ENCODE results near the gene RAB25.
A peak's percentile ranks its signal among the peaks of the same experiment; 100 is the strongest.

RAB25 gene

GRCh38 chr1:156079762-156080161 lies 18.8 kb downstream of the RAB25 start:
- no peak for DNase-seq (ENCODE audit: low spot score)

- no peak for DNase-seq (ENCODE audit: low spot score)
Measured at GRCh38 chr1:156080241-156080862, 19.4 kb downstream of the RAB25 start.

GRCh38 chr1:156080863-156081179 lies 19.9 kb downstream of the RAB25 start:
- no peak for DNase-seq (ENCODE audit: low spot score)

- DNase-seq (ENCODE audit: low spot score): peak; percentile 45
Measured at GRCh38 chr1:156081180-156081916, 20.4 kb downstream of the RAB25 start.

GRCh38 chr1:156081917-156082308 lies 21.0 kb downstream of the RAB25 start:
- peak; percentile 20 for DNase-seq (ENCODE audit: low spot score)

- peak; percentile 86 for DNase-seq (ENCODE audit: low spot score)
Measured at GRCh38 chr1:156082309-156083091, 21.5 kb downstream of the RAB25 start, which contains the start of gene MEX3A. Gene MEX3A, minus strand, starts transcription at chr1:156082465. Its CDS starts 467 bp downstream, at chr1:156081998.

DNA sequence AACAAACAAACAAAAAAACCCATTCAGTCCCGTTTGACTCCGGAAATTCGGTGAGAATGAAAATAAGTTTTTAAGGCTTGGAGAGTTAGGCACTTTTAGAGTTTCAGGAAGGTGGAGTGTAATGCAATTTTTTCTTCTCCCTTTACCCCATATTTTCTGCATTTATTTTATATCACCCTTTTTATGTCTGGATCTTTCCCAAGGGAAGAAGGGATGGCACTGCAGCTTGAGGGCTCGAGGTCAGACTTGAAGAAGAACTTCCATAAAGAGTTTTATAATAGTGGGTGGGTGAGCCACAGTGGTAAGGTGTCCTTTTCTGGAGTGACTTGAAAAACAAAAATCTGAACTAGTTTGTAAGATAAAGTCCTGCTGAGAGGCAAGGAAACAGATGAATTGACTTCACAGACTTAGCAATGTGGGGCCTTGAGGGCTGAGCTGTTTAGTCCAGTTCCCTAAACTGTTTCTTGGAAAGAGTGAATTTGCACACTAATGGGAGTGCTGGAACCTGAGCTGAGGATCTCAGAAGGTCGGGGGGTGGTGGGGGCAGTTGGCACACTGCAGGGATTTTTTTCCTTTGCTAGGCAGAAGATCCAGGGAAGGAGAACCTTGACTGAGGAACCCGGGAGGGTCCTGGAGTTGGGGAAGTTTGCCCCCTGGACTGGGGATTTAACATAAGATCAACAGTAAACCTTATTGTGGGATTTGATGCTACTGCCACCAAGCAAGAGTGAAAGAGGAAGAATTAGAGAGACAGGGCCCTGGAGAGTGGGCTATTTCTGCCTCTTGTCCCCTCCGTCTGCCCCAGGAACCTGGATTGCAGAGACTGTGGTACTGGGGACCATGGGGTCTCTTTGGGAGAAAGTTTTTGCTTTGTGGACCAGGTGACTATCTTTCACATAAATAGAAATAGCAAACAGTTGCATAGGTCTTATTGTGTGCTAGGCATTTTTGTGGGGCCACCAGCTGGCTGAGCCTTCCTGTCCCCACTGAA lies 23.1 kb downstream of the RAB25 start:
- DNase-seq (ENCODE audit: low spot score): no peak

- no peak for DNase-seq (ENCODE audit: low spot score)
Measured at GRCh38 chr1:156086256-156086662, 25.3 kb downstream of the RAB25 start.

- DNase-seq (ENCODE audit: low spot score): no peak
Measured at GRCh38 chr1:156089704-156090103, 28.7 kb downstream of the RAB25 start.

DNA sequence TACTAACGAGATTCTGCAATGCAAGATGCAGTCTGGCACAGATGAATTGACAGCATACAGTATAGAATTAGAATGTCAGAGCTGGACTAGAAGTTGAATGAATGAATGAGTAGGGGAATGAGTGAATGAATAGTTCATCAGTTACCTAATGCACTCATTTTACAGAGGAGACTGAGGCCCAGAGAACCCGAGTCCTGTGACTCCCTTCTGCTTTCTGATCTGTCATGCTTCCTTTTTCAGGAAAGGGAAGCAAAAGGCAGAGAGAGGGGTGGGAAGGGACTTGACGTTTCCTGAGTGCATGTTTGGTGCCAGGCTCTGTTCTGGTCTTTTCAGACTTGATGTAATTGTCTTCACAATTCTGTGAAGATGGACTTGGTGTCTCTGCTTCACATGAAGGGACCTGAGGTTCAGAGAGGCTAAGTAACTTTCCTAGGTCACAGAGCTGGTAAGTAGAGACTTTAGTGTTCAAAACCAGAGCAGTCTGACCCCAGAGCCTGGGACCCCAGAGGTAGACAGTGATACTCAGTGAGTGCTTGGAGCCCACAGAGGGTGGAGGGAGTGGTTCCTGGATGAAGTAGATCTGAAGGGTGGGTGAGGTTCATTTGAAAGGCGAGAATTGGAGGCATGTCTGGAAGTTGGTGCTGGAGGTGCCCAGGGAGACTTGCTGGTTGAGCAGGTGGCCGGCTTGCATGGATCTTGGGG lies 29.3 kb downstream of the RAB25 start:
- no peak for DNase-seq (ENCODE audit: low spot score)

- peak; percentile 77 for DNase-seq (ENCODE audit: low spot score)
Measured at GRCh38 chr1:156090840-156091188, 29.9 kb downstream of the RAB25 start.

DNA sequence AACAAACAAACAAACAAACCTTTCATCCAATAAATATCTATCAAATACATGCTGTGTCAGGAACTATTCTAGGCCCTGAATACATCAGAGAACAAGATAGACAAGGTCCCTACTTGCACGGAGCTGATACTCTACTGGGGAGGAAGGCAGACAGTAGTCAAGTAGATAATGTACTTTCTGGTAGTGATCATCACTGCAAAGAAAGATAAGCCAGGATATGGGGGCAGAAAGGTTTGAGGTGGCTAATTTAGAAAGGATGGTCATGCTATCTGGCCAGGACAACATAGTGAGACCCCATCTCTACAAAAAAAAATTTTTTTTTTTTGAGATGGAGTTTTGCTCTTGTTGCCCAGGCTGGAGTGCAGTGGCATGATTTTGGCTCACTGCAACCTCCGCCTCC lies 30.6 kb downstream of the RAB25 start:
- no peak for DNase-seq (ENCODE audit: low spot score)

GRCh38 chr1:156095906-156096508 lies 35.0 kb downstream of the RAB25 start:
- no peak for DNase-seq (ENCODE audit: low spot score)

- DNase-seq (ENCODE audit: low spot score): peak; percentile 80
Measured at GRCh38 chr1:156096640-156097391, 35.9 kb downstream of the RAB25 start.

DNA sequence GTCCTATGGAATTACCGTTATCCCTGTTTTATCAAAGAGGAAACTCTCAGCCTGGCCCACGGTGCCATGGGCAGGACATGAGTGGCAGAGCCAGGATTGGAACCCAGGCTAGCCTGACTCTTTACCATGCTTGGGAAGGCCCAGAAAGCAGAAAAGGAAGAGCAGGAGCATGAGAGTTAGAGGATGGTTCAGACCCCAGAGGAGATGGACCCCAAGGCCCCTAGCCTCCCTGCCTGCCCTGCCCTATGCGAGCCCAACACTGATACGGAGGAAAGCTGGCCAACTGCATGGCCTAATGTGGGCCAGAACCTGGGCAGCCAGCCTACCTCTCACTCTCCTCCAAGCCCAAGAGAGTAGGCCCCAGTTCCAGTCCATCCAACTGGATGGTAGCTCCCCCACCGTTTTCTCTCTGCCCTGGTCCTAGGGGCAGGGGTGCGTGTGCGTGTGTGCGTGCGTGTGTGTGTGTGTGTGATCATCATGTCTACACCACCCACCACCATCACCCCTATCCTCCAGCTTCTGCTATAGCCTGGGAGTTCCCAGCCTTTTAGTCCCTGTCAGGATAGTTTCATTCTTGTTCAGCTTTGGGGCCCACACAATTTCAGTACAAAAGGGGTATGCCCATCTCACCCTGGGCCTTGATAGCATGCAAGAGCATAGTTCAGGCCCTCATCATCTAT lies 36.7 kb downstream of the RAB25 start:
- DNase-seq (ENCODE audit: low spot score): no peak

- no peak for DNase-seq (ENCODE audit: low spot score)
Measured at GRCh38 chr1:156098784-156099183, 37.8 kb downstream of the RAB25 start.

- no peak for DNase-seq (ENCODE audit: low spot score)
Measured at GRCh38 chr1:156099282-156099681, 38.3 kb downstream of the RAB25 start.

DNA sequence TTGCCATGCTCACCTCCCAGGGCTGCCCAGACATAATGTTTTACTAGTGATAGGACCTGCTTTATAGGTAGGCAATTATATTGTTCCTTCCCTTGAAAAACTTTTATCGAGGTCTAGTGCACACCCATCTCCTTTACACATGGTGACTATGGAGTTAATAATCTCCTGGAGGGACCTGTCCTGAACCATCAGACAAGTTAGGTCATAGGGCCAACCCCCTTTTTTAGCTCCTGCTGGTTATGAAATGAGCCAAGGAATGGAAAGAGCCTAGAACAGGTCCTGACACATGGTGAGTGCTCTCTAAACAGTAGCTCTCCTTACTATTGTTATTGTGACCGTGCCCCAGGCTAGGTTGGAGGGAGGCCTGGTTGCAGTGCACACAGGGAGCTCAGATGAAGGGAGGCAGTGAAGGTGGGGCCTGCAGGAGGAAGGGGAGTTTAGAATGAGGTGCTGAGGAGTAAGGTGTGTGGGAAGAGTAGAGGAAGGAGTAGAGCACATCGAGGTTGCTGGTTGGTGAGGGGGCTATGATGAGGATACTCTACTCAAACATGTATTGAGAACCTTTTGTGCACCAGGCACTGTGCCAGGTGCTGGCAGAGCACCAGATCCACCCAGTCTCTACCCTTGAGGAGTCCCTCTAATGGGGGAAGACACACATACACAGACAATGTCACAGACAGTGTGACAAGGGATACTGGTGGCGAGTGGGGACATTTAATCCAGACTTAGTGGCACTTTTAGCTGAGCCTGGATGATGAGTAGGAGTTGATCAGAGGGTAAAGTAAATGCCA lies 39.4 kb downstream of the RAB25 start:
- DNase-seq (ENCODE audit: low spot score): no peak

- no peak for DNase-seq (ENCODE audit: low spot score)
Measured at GRCh38 chr1:156101880-156102279, 40.9 kb downstream of the RAB25 start.
